ENCODE measurements around the gene SERTAD2.

SERTAD2 gene

DNA sequence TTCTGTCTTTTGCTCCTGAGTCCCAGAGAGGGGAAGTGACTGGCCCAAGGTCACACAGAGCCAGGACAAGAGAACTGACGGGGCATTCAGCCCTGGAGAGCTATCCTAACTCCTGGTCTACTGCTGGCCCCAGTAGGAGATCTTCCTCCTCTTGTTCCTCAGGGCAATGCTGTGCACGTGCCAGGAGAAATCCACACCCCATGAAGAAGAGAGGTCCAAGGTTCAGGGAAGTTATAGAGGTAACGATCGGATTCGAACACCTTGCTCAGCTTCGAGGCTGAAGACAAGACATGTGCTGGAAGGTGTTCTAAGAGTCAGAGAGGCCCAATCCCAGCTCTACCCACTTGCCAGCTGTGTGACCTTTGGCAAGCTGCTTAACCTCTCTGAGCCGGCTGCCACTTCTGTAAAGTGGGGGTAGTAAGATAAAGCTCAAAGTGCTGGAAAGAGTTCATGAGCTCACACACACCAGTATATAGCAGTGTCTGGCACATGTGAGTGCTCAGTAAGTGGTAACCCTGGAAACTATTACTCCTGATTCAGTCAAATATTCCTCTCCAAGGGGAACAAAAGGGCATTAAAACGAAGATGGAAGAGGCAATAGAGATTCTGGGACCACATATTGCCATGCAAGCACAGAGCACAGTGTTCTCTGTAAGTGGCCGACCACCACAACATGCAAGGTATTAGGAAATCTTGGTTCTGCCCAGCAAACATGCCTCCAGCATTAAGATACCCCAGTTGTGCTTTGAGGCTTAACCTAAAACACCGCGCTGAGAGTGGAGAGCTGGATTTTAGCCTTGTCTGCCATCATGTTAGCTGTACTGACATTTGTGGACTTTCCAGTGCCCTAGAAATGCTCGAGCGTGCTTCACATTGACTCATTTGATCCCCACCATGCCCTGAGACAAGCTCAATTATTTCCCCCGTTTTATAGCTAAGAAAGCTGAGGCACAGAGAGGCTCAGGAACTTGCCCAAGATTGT lies 25.6 kb downstream of the SERTAD2 start:
- DNase-seq (ENCODE audit: low read depth): no peak

DNA sequence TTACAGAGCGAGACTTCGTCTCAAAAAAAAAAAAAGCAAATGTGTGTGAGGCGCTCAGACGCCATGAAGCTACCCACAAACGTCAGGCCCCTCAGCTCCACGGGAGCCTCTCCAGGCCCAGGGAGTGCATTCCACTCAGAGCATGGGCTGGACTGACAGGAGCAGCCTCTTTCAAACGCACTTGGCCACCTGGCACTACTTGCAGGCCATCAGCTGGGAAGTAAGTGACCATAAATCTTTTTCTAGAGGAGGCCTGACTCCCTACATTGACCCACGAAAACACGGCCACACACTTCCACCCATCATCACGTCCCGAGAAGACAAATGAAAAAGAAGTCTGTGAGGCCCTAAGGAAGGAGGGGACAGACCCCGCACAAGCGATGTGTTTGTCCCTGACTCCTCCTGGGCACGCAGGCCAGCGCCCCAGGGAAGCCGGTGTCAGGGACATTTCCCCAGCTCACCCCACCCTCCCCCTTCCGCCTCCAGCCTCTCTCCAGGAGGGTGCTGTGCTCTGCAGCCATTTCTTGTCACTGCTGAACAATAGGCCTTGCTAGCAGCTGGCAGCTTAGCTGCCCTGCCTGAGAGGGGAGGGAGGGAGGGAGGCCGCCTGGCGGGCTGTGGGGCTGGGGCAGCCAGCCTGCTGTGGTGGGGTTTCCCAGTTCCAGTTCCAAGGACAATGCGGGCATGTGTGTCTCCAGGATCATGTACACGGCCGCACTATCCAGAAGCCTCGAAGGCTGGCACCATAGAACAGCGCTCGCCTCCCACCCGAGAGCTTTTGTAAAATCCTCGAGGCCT lies 26.6 kb downstream of the SERTAD2 start:
- no peak for DNase-seq (ENCODE audit: low read depth)

DNA sequence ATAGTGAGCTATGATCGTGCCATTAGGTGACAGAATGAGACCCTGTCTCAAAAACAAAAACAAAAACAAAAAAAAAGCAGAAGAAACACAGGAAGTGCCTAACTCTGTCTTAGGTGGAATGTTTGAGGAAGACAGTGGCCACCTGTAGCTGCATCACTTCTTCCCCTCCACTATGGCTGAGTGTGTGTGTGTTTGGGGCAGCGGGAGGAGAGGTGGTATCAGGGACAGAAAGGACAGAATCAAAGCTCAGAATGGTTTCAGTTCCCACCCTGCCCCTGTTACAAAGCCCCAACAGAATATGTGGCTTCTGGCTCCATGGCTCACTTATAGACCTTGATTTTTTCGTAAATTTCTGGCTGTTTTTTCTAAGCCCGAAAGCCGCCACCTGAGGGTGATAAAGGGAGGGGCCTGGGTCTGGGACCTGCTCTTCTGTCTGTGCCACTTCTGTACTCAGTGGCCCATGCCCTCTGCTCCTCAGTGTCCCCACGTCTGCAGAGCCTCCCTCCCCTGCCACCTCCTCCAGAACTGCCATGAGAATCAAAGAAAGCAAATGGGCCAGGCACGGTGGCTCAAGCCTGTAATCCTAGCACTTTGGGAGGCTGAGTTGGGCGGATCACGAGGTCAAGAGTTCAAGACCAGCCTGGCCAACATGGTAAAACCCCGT lies 27.4 kb downstream of the SERTAD2 start:
- DNase-seq (ENCODE audit: low read depth): no peak

DNA sequence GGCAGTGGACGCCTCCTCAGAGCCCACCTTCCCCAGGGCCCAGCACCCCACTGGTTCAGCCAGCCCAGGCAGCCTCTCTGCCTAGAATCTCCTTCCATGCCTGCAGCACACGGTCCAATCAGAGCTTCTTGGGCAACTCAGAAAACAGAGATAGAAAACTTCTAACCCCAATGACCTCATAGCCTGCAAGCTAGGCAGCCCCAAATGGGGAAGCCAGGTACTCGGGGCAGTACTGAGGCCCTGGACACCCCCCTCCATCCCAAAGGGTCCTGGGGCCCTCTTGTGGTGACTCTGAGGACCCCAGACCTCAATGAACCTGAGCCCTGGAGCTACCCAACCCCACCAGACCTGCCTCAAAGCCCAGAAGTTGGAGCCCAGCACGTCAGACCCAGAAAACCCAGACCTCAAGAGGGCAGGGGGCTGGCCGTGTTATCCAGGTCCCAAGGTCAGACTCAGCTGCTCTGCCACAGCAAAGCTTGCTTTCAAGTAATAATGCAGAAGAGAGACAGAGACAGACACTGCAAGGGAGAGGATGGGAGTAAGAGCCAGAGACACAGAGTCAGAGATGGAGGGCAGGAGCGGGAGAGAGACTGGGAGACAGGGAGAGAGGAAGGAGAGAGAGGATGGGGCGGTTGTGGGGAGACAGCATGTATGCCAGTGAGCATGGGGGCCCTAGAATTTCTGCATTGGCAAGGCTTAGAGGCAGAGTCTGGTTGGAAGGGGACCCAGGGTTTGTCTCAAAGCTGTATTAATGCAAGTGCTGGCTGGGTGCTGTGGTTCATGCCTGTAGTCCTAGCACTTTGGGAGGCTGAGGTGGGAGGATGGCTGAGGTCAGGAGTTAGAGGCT lies 28.2 kb downstream of the SERTAD2 start:
- no peak for DNase-seq (ENCODE audit: low read depth)

DNA sequence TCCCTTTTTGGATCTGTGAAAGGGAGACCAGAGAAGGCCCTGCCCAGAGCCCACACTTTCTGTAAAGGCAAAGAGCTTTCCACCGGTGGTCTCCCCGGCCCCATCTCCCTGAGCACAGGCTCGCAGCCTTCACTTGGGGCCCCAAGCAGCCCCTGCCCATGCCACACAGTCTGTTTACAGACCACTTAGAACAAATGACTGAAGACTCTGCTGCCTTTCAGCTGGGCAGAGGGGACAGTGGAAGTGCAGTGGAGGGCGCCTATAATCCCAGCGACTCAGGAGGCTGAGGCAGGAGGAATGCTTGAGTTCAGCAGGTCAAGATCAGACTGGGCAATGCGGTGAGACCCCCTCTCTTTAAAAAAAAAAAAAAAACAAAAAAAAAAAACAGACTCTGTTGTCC lies 28.9 kb downstream of the SERTAD2 start:
- no peak for DNase-seq (ENCODE audit: low read depth)

DNA sequence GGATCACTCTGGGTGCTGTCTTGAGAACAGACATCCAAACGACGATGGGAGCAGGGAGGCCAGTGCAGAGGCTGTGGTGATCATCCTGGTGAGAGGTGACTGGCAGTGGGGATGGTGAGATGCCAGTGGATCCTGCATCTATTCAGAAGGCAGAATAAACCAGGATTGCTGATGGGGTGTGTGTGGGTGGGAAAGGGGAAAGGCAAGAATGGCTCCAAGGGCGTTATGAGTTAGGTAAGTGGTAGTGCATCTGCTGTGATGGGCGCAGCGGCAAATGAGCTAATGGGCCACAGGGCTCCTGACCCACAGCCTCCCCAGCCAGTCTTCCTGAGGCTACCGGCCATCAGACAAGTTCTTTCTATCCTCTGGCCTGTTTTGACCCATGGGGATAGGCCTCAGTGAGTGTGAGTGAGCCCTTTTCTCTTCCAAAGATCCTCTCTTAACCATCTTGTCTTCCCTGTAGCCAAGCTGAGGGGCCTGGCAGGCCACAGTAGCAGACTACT lies 29.6 kb downstream of the SERTAD2 start:
- DNase-seq (ENCODE audit: low read depth): no peak

DNA sequence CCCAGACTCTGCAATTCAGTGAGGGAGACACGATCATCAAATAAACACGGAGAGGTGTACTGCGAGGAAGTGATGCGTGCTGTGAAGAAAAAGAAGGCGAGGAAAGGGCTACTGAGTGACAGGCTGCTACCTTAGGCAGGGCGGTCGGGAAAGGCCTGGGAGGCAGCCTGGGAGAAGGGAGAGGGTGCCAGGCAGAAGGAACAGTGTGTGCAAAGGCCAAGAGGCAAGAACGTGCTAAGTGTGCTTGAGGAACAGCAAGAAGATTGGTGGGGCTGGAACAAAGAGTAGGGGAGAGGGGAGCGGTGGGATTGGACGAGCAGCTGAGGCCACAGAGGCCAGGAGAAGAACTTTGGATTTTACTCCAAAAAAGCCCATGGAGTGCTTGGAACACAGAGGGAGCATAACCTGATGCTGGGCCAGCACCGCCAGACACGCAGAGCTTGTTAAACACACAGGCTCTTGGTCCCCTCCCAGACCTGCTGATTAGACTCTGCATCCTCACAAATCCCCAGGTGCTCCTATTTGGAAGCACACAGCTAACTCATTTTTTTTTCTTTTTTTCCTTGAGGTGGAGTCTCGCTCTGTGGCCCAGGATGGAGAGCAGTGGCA lies 30.4 kb downstream of the SERTAD2 start:
- DNase-seq (ENCODE audit: low read depth): no peak

DNA sequence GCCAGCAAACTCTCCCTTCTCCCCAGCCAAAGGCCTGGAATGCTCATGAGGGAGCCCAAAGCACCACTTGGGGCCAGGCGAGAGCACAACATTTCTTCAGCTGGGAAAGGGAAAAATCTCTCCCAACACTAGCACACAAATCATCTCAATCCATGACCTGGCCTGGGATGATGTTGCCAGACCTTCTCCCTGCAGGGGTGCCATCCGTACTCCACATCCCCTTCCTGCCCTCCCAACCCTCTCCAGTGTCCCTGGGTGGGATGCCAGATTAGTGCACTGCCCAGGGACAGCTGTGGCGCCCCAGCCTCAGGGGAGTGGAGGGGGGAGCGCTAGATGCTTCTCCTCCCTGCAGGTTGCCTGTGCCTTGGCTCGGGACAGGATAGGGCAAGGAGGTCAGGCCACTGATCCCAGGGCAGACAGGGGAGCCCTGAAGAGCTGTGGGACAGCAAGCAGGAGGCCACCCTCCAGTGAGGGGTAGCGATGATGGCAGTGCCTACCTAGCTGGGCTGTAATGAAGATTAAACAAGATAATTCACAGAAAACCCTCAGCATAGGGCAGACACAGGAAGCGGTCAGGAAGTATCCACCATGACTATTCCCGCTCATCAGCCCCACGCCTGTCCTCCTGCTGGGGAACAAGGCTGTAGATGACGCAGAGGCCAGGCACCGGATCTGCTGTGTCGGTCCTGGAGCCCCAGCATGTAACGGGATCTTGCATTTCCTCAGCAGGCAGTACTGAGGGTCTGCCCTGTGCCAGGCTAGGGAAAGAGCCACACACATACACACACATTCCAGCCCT lies 31.1 kb downstream of the SERTAD2 start:
- peak; percentile 24 for DNase-seq (ENCODE audit: low read depth)

DNA sequence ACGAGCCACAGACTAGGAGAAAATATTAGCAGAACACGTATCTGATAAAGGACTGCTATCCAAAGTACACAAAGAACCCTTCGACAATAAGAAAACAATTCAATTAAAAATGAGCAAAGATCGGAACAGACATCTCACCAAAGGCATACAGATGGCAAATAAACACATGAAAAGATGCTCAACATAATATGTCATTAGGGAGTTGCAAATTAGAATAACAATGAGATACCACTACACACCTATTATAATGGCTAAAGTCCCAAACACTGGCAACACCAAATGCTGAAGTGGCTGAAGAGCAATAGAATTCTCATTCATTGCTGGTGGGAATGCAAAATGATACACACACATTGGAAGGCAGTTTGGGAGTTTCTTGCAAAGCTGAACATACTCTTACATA lies 33.1 kb downstream of the SERTAD2 start:
- no peak for DNase-seq (ENCODE audit: low read depth)

DNA sequence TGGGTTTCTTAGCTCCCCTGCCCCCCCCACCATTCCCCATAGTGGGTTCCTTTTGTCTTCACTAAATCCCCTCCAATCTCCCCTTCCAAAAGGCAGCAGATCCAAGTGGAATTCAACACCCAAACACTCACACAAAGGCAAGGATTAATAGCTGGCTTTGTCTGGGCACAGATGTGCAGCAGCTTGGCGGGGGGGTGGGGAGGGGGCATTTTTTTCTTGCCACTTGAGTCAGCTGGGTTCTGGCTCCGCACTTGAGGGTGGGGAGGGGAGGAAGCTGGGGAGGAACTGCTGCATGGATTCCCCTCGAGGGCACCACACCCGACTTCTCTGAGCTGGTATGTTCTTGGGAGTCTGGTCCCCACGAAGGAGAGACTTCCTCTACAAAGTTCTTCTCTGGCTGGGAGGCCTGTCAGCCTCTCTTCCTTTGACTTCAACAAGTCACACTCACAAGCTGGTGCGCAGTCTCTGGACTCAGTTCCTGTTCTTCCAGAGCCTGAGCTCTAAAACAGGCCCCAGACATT lies 36.0 kb downstream of the SERTAD2 start:
- DNase-seq (ENCODE audit: low read depth): no peak

DNA sequence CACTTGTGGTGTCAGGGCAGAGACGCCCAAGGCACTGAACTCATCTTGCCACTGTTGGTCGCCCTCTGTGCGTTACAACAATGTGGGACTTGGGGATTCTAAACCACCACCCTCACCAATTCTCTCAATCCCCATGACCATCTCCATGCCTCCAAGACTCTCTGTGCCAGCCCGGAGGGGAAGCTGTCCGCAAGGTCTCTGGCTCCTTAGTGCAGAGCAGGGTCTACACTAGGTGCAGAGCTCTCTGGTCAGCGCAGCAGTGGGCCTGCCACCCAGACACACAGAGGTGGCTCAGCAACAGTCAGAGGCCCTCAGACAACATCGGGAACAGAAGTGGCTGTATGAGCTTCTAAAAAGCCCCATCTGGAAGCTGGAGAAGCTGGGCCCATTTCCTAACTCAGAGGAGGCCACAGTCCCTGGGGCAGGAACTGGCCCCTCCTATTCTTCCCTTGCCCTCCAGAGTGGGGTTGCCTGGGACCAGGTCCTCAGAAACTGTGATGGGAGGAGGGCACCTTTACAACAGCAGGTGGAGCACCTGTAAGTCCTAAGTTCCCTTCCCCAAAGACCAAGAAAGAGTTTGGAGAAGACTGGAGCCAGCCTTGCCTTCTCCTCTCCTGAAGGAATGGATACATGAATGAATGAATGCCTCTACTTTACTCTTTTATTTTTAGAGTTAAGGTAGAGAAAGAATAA lies 37.7 kb downstream of the SERTAD2 start:
- no peak for DNase-seq (ENCODE audit: low read depth)

DNA sequence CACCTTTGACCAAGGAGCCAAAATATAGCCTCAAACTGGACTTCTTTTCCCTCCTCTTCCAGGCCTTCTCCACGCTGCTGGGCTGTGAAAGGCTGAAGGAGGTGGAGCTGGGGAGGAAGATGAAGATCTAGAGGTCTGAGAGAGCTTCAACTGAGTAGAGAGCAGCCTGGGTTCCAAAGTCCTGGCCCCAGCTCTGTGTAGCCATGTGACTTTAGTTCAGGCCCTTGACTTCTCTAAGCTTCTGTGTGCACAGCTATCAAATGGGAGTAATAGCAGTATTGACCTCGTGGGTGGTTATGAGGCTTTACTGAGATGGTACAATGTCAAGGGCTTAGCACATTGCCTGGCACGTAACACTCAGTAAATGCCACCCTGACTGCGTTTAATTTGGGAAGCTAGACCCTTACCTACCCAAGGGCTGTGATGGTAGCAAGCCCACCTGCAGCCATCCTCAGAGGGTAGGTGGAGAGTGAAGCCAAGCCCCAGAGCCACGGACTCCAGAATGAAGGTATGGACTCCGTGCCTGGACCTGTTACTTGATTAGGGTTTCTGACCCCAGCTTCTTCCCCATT lies 38.4 kb downstream of the SERTAD2 start:
- DNase-seq (ENCODE audit: low read depth): no peak

DNA sequence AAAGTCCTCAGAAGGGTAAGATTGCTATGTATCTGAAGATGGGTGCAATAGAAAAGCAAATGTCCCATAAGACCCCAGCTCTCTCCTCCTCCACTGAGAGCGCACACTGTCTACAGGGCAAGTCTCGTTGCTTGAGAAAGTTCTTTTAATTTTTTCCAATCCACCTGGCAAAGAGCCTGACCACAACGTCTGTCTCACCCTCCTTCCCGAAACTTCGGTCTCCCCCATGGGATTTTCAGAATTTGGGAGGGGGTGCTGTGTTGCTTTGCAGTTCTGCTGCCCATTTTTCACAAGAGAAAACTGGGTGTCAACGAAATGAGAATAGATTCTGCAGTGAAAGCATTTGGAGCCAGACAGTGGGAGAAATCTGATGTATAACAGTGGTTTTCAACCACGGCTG lies 40.4 kb downstream of the SERTAD2 start:
- DNase-seq (ENCODE audit: low read depth): no peak

DNA sequence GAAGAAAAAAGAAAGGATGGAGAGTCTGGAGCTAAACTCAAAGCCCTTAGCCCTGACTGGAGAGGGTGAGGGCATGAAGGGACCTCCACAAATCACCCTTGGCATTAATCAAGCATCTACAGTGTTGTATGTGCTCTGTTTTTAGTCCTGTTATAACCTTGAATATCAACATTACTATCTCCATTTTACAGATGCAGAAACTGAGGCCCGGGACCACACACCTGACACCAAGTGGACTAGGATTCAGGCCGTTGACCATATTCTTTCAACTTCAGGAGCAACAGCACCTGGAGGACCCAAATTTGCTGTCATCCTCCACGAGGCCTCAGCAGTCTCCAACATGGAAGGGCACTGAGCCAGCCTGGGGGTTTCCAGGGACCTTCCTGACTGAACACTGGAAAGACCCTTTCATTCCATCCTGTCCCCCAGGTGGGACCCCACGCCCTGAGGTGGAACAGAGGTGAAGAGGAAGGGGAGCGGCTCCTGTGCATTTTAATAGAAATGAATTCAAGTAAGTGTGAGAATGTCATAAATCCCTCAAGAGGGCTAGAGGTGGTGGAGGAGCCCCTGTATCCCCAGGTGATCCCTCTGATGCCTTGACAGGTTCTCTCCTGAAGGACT lies 41.0 kb downstream of the SERTAD2 start:
- no peak for DNase-seq (ENCODE audit: low read depth)

DNA sequence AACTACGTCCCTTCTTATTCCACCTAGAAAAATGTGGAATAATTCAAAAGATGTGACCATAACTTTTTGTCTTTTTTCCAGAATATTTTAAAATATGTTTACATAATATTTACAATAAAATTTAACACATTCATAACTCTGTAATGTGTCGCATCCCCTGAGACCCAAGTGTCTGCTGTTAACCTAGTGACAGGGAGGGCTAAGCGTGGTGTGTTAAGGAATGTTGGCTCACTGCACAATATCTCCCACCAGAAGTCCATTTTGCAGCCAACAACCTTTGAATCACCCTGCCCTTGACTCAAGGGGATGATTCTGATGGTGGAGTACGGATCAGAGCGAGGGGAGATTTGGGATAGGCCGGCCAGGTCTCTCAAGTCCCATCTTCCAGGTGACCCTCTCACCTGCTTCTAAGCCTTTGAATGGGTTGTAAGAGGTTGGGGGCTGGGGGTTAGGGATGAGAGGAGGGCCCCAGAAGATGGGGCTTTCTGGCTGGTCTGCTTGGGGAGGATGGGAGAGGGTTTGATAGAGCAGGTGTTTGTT lies 43.3 kb downstream of the SERTAD2 start:
- no peak for DNase-seq (ENCODE audit: low read depth)

DNA sequence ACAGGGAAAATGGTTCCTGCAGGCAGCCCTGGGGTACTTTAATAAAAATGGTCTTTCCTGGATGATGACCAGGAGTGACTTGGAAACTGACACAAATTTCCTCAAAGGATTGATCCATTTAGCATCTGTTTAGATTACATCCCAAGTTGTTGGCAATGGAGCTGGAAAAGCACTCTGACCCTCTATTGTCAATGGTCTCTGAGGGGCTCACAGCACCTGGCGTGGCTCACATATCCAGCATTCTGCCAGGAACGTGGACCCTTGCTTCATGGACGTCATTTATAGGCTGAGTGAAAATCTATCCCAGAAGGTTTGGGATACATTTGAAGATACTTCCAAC lies 43.8 kb downstream of the SERTAD2 start:
- no peak for DNase-seq (ENCODE audit: low read depth)

DNA sequence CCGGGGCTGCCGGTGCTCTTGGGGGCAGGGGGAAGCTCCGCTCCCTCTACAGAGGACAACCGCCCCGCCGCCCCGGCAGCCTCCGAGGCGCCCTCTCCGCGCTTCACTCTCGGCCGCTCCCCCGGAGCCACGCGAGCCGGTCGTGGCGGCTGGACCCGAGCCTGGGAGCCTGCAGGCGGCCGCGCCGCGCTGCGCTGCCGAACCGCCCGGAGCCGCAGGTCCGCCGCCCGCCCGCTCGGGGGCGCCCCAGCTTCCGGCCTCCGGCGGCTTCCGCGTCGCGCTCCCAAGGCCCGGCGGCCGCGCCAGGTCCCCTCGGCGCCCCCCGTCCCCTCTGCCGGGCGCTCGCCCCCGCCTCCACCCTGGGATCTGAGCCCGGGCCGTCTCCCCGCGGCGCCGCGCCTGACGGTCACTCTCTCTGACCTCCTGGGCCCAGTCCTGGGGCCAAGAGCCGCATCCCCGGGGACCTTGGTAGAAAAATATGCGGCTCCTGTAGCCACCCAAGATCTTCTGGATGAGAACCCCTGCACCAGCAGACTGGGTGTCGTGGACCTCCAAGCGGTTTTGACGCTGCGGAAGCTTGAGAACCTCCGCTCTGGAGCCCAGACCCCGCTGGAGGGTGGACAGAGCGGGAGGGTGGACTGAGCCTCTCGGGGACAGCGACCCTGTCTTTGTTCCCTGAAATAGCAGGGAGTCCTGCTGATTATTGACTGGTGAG lies 44.3 kb downstream of the SERTAD2 start:
- peak; percentile 23 for DNase-seq (ENCODE audit: low read depth)

DNA sequence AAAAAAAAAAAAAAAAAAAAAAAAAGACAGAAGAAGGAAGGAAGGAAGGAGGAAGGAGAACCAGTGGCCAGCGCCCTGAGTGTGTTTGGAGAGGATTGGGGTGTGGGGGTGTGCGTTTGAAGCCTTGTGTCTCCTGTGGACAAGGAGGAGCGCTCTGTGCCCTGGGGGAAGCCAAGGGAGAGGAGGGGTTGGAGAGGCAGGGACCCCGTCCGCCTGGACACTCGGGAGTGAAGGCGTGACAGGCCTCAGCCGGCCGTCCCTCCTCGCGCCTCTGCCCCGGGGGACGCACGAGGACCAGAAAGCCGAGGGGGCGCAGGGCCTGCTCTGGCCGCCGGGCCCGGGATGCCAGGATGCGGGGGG lies 44.9 kb downstream of the SERTAD2 start:
- no peak for DNase-seq (ENCODE audit: low read depth)
